Activated CD4-positive, CD25-positive, alpha-beta regulatory T cell treated with anti-CD3 and anti-CD28 coated beads, Interleukin-2, amount 50 U/mL, for 72 hours (primary cell): ENCODE measurements around the gene GABRR1.
"Not testable (repeated sequence)": the region's sequence is repeated elsewhere in the genome, so short reads cannot be mapped to it uniquely, and the experiment has no call there.

Experiments
- DNase-seq: peaks from one replicate; pipeline ENCODE4 v3.0.0; 2021

GABRR1 gene

DNA sequence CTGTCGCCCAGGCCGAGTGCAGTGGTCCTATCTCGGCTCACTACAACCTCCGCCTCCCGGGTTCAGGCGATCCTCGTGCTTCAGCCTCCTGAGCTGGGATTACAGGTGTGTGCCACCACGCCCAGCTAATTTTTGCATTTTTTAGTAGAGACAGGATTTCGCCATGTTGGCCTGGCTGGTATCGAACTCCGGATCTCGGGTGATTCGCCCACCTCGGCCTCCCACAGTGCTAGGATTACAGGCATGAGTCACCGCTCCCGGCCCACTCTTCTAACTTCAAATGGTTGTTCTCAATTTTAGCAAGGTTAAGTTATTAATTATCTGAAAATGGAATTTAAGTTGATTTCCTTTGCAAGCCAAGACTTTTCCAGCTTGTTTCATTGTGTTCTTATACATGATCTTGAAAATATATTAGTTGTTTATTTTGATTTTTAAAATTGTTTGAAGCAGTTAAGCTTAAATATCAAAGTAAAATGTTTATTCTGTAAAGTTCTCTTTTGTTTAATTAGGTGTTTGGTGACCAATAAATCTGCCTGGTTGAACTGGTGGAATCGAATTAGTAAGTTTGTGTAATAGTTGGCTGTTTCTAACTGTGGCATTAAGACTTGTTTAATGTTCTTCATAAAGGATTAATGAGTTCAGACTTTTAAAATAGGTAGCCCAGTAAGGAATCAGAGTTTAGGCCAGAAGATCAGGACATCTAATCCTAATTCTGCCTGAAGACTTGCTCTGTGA, 69.0 kb downstream of the GABRR1 start:
- no peak for DNase-seq

DNA sequence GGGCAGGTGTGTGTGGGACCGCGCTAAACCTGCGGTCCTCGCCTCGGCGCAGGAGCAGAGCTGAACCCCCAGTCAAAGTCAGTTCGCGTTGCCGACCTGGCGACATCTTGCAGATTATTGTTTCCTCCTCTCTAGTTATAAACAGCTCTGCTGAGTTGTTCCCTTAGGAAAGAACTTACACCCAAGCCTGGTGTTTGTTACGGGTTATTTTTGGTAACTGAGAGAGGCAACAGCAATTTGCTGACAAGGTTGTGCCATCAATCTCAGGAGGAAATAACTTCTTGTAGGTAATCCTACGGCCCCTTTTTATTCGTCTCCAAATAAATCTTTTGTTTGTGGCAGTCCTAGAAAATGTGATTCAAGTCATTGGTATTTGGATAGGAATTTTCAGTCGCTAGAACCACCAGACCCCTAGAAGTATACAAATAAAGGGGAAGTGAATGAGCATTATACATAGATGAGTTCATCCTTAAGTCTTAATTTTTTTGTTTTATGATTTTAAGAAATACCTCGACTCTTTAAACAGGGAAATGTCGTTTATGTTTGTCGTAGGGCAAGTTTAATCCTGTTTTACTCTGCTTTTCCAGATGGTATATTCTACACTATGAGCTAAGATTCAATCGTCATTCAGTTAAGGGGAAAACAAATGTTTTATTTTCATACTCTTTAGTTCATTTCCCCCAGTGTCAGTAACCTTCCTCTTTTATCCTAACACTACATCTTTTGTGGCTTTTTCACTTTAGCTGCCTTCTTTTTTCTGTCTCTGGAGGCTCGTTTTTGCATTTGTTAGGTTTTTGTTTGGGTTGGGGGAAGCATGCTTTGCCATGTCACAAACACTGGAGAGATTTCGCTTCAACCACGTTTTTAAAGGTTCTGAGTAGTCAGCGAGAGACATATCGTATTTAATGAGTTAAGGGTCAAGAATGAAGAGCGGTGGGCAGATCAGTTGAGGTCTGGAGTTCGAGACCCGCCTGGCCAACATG, 70.1 kb downstream of the GABRR1 start:
- DNase-seq: no peak

DNA sequence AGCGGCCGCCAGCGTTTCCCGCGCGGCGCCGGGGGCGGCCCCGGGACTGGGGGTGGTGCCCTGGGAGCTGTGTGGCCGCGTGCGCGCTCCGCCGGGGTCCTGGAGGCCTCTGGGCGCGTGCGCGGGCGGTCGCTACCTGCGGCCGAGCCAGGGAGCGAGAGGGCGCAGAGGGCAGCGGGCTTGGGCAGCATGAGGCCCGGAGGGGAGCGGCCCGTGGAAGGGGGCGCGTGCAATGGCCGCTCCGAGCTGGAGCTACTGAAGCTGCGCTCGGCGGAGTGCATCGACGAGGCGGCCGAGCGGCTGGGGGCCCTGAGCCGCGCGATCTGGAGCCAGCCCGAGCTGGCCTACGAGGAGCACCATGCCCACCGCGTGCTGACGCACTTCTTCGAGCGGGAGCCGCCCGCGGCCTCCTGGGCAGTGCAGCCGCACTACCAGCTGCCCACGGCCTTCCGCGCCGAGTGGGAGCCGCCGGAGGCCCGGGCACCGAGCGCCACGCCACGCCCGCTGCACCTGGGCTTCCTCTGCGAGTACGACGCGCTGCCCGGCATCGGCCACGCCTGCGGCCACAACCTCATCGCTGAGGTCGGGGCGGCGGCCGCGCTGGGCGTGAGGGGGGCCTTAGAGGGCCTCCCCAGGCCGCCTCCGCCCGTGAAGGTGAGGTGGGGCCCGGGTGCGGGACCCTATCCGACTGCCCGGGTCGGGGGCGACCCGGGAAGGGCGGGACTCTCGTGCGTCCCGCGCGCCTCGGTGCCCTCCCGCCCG, 71.0 kb downstream of the GABRR1 start, which contains the start of gene PM20D2:
Gene PM20D2, plus strand, starts transcription at position 100 of the 762 bp plus-strand sequence. Its CDS starts 90 bp downstream, at position 190.
- DNase-seq: peak; percentile 69

DNA sequence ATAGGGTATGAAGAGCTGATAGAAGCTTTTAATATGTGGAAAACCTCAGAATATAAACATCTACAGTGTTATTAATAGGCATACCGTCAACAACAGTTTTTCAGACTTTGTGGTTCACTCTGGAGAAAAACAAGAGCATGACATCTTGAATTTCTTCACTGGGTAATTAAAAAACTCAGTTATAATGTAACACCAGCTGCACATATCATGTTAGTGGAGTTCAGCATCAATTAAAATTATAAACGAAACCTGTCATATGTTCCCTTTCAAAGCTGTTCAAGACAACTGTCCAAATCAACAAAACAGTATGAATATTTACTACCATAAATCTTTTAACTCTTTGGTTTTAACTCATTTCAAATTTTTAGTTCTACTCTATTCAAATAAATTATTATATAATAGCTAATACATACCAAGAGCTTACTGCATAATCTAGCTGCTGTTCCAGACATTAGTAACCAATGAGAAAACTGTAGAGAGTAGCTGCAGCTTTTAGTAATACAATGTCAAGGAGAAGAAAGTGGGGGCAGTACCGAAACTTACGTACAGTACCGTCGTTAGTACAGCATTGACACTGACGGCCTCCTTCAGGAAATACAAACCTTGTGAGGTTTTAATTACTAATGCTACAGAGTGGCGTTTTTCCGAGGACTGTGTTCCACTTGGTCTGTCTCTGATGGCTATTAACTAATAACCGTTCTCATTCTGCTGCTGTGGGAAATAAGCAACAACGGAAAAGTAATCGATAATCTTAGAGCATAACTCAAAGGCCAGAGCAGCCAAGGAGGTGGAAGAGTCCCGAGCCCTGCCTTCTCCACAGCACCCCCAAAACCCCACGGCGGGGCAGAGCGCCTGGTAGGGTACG, 71.8 kb downstream of the GABRR1 start:
- no peak for DNase-seq

DNA sequence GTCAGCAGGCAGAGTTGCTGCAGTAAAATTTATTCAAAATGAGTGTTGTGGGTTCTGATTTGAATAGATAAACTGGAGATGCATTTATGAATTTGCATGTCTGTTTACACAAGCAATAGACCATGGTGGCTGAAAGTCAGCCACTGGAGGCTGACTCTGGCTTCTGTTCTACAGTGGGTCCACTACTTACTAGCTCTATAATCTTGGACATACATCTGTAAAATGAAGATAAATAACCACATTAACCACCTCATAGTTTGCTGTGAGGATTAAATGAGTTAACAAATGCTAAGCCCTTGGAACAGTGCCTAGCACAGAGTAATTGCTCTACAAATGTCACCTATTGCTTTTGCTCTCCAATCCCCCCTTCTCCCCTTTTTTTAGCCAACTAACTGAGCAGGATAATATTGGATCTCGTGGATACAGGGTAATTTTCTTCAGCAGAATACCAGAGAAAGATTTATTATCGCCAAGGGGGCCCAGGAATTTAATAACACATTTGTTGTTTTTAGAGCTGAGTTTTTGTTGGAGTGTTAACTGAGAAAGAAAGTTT, 72.7 kb downstream of the GABRR1 start:
- DNase-seq: no peak

DNA sequence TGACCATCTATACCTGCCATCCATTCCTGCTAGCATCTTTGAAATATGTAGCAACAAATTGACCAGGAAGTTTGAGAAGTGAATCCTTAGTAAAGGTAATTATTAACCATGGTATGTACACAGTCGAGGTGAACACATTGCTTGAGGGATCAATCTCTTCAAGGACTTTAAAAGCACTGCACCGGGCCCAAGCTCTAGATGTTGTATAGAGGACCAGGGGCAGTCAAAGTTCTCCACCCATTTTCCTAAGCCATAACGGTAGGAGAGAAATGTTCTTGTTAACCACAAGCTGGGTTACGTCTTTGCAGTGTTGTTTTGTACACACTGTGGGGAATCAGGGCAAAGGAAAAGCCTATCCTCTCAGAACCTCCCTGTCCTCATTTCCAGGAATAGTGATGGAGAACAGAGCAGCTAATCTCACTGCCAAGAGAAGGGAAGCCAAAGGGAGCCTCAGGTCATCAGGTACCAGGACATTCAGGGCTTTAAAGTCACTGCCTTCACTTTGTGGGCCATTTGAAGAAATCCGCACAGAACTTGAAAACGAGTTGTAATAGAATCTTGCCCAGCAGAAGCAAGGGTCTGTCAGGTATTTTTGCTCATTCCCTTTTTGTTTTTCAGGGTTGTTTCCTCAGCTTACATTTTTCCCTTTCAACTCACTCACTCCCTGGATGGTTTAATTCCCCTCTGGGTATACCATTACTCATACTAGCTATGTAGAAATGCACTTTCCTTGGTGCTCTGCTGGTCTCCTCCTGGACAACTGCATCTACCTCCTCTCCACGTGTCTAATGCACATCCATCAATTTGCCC, 76.6 kb downstream of the GABRR1 start:
- DNase-seq: no peak

DNA sequence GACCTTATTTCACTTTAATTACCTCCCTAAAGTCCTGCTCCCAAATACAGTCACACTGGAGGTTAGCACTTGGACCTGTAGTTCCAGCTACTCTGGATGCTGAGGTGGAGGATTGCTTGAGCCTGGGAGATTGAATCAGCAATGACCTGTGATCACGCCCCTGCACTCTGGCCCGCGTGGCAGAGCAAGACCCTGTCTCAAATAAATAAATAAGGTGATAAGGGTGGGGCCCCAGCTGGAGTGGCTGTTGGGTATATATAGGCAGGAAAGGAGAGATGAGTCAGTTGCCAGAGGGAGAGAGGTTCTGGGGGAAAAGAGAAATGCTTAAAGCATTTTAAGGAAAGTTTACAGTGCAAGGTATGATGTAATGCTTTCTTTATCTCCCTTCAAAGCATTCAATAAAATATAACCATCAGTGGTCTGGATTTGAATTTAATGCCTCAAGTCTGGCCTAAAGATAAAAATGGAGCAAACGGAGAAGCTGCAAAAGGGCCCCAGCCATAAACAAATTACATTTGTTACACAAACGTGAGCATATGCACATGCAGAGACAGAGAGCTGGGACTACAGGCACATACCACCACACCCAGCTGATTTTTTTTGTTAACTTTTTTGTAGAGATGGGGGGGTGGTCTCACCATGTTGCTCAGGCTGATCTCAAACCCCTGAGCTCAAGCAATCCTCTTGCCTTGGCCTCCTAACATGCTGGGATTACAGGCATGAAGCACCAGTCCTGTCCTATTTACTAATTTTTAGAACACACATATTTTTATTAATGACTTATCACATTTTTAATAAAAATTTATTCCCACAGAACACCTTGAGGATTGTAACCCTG, 77.4 kb downstream of the GABRR1 start:
- no peak for DNase-seq

DNA sequence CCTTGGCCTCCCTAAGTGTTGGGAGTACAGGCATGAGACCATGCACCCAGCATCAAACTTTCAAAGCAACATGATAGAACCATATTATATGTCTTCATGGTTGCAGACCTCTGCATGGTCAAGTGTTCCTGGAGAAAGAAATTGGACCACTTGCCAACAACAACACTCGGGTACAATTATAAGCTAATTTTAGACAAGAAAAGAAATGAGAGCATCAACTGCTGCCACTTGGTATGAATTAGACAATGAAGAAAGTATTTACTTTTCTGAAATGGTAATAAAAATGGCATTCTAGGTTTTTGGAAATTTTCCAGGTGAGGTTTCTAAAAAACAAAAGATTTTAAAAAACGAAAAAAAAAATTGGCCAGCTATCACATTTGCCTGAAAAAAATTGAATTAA, 79.0 kb downstream of the GABRR1 start:
- no peak for DNase-seq

DNA sequence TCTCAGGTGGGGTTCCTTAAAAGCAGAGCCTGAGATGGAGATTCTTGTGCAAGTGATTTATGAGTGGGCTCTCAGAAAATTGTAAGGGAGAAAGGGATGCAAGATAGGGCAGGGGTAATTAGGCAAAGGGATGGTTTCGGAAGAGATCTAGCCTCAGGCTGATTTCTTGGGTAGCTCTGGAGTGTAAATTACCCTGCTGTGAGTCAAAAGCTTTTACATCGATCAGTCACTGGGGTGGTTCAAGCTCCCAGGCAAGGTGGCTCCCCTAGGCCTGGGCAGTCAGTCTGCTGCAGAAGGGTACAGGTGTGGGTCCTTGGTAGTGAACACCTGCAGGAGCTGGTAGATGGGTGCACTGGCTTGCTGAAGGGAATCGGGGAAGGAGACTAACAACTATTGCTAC, 82.4 kb downstream of the GABRR1 start:
- no peak for DNase-seq

DNA sequence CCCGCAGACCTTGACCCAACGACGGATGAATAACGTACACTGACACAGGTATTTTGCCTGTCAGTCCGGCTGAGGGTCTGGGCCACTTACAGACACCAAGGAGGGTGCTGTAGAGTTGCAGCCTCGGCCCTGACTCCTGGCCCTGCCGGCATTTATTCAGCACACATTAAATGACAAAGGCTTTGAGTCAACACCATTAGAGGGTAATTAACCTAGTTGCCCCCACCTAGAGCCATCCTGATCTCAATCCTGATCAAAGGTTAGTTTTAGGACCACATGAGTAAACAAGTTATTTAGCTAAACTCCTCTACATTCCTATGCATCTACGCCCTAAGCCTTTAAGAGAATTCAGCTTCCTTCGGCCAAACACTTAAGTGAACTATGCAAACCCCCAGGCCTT, 83.2 kb downstream of the GABRR1 start:
- no peak for DNase-seq

DNA sequence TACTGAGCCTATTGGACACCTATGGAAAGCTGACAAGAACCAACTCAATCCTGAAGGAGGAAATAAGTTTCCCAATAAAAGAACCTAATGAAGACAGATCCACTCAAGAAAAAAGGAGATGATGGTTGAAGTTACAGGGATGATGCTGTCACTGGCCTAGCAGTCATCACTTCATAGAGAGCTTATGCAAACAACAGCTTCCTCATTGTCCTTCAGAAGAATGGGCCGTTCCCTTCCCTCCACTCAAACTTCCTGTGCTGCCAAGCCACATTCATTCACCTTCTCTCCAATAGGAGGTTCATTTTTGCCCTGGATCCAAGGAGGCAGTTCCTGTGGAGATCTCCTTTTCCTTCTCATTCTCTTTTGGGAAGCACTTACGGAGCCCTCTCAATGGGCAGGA, 85.1 kb downstream of the GABRR1 start:
- DNase-seq: no peak

DNA sequence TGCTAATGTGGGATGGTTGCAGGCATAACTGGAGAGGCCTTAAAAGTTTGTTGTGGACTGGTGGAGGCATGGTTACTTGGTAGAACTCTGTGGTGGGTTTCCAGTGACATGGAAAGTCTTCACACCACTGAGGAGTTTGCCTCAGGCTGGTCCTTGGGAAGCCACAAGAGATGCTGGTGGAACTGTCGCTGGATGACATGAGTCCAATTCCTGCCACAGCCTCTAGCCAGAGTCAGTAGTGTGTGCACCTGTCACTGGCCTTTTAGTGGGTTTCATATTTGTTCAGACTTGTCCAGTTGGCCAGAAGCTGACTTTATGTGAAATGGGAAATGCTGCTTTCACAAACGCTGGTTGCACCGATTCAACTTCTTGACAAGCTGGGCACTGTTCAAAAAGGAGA, 85.6 kb downstream of the GABRR1 start:
- no peak for DNase-seq

DNA sequence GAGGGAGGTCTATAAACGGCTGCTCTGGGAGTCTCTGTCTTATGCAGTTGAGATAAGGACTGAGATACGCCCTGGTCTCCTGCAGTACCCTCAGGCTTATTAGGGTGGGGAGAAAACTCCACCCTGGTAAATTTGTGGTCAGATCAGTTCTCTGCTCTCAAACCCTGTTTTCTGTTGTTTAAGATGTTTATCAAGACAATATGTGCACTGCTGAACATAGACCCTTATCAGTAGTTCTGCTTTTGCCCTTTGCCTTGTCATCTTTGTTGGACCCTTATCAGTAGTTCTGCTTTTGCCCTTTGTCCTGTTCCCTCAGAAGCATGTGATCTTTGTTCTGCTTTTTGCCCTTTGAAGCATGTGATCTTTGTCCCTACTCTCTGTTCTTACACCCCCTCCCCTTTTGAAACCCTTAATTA, 88.9 kb downstream of the GABRR1 start:
- DNase-seq: not testable (repeated sequence)
